HG03196 (cell line): ENCODE data around the gene SLC17A3.

Experiments
- ATAC-seq: cut with Tn5 transposase; IDR thresholded peaks from one replicate; pipeline ENCODE4 v1.9.1; 2021; ENCODE audit not compliant: unreplicated experiment

SLC17A3 gene

GRCh38 chr6:25842526-25842925, 31.5 kb downstream of the SLC17A3 start:
- ATAC-seq, result no peak

GRCh38 chr6:25835442-25836283, 38.4 kb downstream of the SLC17A3 start:
- no peak for ATAC-seq

GRCh38 chr6:25834950-25835349, 39.1 kb downstream of the SLC17A3 start:
- no peak for ATAC-seq

GRCh38 chr6:25833136-25833535, 40.9 kb downstream of the SLC17A3 start:
- ATAC-seq, result no peak

GRCh38 chr6:25832670-25833069, 41.4 kb downstream of the SLC17A3 start:
- ATAC-seq, result no peak

- ATAC-seq, result no peak
Observed at GRCh38 chr6:25832307-25832662, 41.8 kb downstream of the SLC17A3 start.

GRCh38 chr6:25831532-25832306, 42.3 kb downstream of the SLC17A3 start, which contains the start of gene SLC17A1:
Gene SLC17A1, minus strand, starts transcription at chr6:25832052. Its CDS starts 1,495 bp downstream, at chr6:25830557.
- no peak for ATAC-seq

- ATAC-seq, result no peak
Observed at GRCh38 chr6:25830458-25830857, 43.6 kb downstream of the SLC17A3 start.

GRCh38 chr6:25829375-25829774, 44.7 kb downstream of the SLC17A3 start:
- ATAC-seq, result no peak

GRCh38 chr6:25821341-25821740, 52.7 kb downstream of the SLC17A3 start:
- ATAC-seq, result no peak

GRCh38 chr6:25816252-25816651, 57.8 kb downstream of the SLC17A3 start:
- no peak for ATAC-seq

GRCh38 chr6:25815194-25815593, 58.8 kb downstream of the SLC17A3 start:
- ATAC-seq, result no peak

- ATAC-seq, result no peak
Observed at GRCh38 chr6:25804804-25805203, 69.2 kb downstream of the SLC17A3 start.

GRCh38 chr6:25801436-25801835, 72.6 kb downstream of the SLC17A3 start:
- no peak for ATAC-seq
